NCI-H1092 (cell line): ENCODE data around the gene RP9.
"Not testable (repeated sequence)": the region's sequence is repeated elsewhere in the genome, so short reads cannot be mapped to it uniquely, and the experiment has no call there.

Experiments
- DNase-seq: peaks from one replicate; lab custom pipeline; 2025; lab: John Stamatoyannopoulos, UW

The RP9 gene

GRCh38 chr7:33101906-33102305, 7.3 kb downstream of the RP9 start:
- no peak for DNase-seq

DNA sequence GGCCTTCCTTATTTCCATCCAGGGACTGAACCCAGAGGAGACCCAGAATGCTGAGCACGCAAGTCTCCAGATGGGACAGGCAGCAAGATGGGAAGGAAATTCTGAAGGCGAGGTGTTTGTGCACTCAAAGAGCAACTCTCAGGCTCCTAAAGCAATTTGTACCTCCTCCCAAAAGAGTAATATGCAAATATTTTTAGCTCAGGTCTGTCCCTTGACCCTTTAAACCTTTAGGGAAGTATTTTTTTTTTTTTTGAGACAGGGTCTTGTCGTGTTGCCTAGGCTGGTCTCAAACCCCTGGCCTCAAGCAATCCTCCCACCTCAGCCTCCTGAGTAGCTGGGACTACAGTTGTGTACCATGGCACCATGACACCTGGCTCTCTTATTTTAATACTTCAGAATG, 8.4 kb downstream of the RP9 start:
- no peak for DNase-seq

DNA sequence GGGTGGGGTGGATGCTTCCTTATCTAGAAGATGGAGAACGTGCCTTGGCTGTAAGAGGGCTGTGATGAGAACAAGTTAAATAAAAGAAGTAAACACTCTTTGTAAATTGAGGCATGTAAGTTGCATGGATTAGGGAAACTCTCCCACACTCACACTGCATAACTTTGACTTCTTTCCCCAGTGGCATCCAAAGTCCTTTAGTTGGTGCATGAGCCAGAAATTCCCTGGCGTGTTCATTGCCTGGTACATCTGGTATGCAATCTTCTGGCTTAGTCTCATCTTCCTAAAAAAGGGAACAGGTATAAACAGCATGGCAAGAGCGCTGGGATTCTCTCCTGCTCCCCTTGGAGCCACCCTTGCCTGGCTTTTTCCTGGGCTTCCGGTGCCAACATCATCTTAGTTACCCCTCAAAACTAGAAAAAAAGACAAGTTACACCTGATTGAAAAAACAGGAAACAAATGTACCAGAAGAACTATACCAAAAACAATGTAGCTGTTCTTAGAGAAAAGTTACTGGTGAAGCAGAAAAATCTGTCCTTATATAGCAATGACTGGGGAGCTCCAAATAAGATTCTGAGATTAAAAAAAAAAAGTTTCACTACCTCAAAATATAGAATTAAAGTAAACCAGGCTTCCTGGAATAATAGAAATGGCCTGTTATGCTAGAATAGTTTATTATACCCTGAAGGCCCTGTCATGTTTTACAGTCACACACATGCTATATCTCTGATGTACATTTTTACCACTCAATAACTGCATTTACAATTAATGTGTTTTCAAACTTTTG, 9.9 kb downstream of the RP9 start:
- no peak for DNase-seq

GRCh38 chr7:33094745-33095275, 14.4 kb downstream of the RP9 start:
- DNase-seq: not testable (repeated sequence)

DNA sequence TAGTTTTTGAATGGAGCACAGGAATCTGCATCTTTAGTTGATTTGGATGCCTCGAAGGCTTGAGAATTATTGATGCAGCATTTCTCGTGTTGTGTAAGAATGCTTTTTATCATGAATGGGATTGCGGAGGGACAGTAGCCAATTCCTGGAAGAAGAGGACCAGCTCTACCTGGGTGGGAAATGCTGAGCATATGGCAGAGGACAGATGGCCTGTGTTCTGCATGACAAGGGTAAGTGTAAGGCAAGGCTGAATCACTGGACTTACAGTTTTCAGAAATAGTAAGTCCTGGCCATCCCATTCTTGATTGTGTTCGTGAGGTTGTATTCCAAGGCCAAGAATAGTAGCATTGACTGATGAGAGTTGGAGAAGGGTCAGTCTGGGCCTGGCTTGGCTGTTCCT, 15.9 kb downstream of the RP9 start:
- no peak for DNase-seq

DNA sequence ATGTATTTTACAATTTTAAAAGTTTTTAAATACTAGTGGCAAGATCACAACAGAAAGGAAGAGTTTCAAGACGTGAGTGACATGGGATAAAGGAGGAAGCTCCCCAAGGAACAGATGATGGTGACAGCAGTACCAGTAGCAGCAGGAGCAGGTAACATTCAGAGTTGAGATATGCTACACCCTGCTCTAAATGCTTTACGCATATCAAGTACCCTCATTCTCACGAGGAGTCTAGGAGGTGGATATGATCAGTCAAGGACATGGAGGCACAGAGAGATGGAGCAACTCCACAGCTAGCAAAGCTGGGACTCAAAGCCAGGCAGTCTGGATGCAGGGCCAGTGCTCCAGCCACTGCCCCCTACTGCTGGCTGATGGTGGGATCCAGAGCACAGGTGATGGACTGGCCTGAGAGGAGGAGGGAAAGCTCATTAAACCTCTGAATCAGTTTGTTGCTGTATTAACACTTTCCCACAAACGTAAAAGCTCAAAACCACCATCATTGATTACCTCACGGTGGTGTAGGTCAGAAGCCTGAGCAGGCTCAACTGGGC, 17.5 kb downstream of the RP9 start:
- no peak for DNase-seq

- DNase-seq: no peak
Measured at GRCh38 chr7:33091111-33091531, 18.1 kb downstream of the RP9 start.

GRCh38 chr7:33089142-33089541, 20.1 kb downstream of the RP9 start:
- DNase-seq: no peak

GRCh38 chr7:33087858-33088257, 21.3 kb downstream of the RP9 start:
- no peak for DNase-seq

GRCh38 chr7:33087356-33087755, 21.8 kb downstream of the RP9 start:
- DNase-seq: no peak

DNA sequence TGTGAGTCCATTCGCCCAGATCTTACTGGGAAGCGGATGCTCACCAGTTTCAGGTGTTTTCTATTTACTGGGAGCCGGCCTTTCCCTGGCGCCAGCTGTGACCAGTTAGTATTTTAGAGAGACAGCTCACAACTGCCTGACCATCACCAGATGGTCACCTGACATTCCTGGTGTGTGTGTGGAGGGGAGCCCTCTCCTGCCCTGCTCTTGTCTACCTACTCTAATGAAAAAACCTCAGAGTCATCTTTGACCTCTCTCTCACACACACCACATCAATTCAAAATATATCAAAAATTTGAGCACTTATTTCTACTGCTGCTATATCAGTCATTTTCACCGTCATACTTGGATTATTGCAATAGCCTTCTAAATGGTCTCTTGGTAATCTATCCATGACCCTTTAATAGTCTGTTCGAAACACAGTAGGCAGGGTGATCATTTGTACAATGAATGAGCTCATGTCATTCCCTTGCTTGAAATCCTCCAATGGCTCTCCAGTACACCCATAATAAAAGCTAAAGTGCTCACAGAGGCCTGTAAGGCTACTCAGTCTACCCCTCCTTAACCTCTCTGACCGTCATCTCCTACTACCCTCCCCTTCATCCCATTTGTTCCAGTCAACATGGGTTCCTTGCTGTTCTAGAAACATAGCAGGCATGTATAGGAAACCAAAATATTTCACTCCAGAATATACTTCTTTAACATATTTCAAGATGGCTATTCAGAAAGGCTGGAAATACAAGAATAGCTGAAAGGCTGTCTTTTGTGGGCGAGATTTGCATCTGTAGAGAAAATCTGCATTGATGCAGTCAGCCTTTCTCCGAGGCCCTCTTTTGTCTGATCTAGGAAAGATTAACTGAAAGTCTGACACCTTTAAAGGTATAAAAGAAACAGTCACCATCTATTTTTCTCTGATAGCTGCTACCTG, 29.2 kb downstream of the RP9 start:
- no peak for DNase-seq

DNA sequence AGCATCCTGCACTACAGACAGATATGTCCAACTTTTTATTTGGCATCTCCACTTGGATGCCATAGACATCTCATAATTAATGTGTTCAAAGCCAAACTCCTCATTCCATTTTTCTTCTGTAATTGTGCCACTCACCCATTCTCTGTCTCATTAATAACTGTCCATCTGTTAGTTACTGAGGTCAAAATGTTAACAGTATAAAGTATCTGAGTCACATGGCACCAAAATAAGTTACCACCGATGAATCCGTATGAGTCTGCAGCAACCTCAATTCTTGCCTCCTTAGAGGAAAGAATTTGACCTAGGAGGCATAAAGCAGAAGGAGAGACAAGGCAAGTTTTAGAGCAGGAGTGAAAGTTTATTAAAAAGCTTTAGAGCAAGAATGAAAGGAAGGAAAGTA, 30.1 kb downstream of the RP9 start:
- no peak for DNase-seq

- DNase-seq: no peak
Measured at GRCh38 chr7:33076737-33077136, 32.5 kb downstream of the RP9 start.

DNA sequence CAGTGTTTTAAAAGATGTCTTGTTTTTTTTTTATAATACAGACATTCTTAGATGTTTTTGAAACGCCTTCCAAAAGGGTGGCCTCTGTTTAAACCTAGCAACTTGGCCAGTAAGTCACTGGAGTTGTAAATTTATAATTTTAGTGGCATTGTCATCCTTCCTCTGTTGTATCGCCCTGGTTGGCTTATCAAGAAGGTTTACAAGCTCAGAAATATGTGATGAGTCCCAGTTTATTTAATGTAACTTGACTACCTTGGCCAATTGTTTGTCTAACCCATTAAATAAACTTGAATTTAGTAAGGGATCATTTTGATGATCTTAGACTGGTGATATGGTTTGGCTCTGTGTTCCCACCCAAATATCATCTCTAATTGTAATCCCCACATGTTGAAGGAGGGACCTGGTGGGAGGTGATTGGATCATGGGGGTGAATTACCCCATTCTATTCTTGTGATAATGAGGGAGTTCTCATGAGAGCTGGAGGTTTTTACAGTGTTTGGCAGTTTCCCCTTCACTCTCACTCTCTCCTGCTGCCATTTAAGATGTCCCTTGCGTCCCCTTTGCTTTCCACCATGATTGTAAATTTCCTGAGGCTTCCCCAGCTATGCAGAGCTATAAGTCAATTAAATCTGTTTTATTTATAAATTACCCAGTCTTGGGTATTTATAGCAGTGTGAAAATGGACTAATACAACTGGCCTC, 33.2 kb downstream of the RP9 start:
- no peak for DNase-seq

GRCh38 chr7:33073243-33073642, 36.0 kb downstream of the RP9 start:
- DNase-seq: no peak

DNA sequence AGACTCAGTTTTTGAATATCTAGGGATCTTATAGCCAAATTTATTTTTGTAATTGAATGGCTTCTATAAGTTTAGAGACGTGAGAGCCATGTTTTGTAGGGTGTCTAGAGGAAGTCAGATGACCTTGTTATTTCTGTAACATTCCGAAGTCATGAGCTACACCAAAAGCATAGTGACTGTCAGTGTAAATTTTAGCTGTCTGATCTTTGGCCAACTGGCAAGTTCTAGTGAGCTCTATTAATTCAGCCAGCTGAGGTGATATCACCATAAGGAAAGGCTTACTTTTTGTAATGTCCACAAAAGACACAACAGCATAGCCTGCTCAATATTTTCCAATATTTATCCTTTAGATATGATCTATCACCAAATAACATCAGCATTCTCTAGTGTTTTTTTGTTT, 36.7 kb downstream of the RP9 start:
- DNase-seq: no peak

- DNase-seq: no peak
Measured at GRCh38 chr7:33070831-33071230, 38.4 kb downstream of the RP9 start.

- no peak for DNase-seq
Measured at GRCh38 chr7:33070277-33070676, 38.9 kb downstream of the RP9 start.

- DNase-seq: no peak
Measured at GRCh38 chr7:33067921-33068320, 41.3 kb downstream of the RP9 start.

- DNase-seq: no peak
Measured at GRCh38 chr7:33066771-33067170, 42.4 kb downstream of the RP9 start.

- DNase-seq: no peak
Measured at GRCh38 chr7:33065981-33066380, 43.2 kb downstream of the RP9 start.
